ENCODE results near the gene XPO1.

DNA sequence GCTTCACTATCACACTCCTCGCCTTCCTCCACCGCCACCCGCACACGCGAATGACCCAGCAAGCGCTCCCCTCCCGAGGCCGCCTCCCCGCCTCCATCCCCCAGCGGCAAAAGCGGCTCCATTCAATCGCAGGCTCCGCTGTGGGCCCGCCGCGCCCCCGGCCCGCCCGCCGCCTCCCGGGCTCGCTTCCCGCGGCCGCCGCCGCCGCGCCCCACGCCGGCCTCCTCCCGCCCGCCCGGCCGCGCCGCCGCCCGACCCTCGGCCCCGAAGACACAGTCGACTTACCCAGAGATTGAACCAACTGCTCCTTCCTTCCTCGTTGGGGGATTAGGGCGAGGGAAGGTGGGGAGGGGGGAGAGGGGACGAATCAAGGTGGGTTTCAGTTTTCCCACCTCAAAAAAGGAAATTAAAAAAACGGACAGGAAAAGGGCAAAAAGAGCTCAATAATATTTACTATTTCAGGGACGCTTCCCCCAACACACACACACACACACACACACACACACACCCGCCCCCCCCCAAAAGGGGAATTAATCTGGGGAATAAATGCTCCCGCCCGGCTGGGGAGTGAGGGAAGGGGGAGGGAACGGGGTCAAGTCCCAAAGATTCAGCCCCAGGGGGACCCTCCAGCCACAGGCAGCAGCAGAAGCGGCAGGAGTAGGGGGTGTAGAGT lies 743 bp downstream of the XPO1 start:
- TF ChIP-seq NFYB (CRISPR knock-in tag; conservative IDR thresholded peaks at IDR 0.05; ENCODE audit: low read depth) (no peak), OVOL2 (CRISPR knock-in tag; IDR thresholded peaks at IDR 0.05; ENCODE audit: borderline replicate concordance) (no peak), ESRRA (CRISPR knock-in tag; IDR thresholded peaks at IDR 0.05; ENCODE audit: borderline replicate concordance) (no peak), FOXJ3 (CRISPR knock-in tag; IDR thresholded peaks at IDR 0.05; ENCODE audit: borderline replicate concordance) (no peak), MXD4 (CRISPR knock-in tag; IDR thresholded peaks at IDR 0.05; ENCODE audit: borderline replicate concordance) (no peak), TCF7 (CRISPR knock-in tag; IDR thresholded peaks at IDR 0.05; ENCODE audit: low read depth) (no peak), NR2C2 (CRISPR knock-in tag; IDR thresholded peaks at IDR 0.05) (no peak)
- TF ChIP-seq, protein P1, sequence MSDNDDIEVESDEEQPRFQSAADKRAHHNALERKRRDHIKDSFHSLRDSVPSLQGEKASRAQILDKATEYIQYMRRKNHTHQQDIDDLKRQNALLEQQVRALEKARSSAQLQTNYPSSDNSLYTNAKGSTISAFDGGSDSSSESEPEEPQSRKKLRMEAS (CRISPR knock-in tag; IDR thresholded peaks at IDR 0.05), result no peak
- TF ChIP-seq, protein P2, sequence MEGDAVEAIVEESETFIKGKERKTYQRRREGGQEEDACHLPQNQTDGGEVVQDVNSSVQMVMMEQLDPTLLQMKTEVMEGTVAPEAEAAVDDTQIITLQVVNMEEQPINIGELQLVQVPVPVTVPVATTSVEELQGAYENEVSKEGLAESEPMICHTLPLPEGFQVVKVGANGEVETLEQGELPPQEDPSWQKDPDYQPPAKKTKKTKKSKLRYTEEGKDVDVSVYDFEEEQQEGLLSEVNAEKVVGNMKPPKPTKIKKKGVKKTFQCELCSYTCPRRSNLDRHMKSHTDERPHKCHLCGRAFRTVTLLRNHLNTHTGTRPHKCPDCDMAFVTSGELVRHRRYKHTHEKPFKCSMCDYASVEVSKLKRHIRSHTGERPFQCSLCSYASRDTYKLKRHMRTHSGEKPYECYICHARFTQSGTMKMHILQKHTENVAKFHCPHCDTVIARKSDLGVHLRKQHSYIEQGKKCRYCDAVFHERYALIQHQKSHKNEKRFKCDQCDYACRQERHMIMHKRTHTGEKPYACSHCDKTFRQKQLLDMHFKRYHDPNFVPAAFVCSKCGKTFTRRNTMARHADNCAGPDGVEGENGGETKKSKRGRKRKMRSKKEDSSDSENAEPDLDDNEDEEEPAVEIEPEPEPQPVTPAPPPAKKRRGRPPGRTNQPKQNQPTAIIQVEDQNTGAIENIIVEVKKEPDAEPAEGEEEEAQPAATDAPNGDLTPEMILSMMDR (IDR thresholded peaks at IDR 0.05), result no peak
- TF ChIP-seq, protein P3, sequence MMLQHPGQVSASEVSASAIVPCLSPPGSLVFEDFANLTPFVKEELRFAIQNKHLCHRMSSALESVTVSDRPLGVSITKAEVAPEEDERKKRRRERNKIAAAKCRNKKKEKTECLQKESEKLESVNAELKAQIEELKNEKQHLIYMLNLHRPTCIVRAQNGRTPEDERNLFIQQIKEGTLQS (CRISPR knock-in tag; conservative IDR thresholded peaks at IDR 0.05), result no peak
- TF ChIP-seq, protein P4, sequence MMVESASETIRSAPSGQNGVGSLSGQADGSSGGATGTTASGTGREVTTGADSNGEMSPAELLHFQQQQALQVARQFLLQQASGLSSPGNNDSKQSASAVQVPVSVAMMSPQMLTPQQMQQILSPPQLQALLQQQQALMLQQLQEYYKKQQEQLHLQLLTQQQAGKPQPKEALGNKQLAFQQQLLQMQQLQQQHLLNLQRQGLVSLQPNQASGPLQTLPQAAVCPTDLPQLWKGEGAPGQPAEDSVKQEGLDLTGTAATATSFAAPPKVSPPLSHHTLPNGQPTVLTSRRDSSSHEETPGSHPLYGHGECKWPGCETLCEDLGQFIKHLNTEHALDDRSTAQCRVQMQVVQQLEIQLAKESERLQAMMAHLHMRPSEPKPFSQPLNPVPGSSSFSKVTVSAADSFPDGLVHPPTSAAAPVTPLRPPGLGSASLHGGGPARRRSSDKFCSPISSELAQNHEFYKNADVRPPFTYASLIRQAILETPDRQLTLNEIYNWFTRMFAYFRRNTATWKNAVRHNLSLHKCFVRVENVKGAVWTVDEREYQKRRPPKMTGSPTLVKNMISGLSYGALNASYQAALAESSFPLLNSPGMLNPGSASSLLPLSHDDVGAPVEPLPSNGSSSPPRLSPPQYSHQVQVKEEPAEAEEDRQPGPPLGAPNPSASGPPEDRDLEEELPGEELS (CRISPR knock-in tag; IDR thresholded peaks at IDR 0.05), result no peak
- TF ChIP-seq, protein P5, sequence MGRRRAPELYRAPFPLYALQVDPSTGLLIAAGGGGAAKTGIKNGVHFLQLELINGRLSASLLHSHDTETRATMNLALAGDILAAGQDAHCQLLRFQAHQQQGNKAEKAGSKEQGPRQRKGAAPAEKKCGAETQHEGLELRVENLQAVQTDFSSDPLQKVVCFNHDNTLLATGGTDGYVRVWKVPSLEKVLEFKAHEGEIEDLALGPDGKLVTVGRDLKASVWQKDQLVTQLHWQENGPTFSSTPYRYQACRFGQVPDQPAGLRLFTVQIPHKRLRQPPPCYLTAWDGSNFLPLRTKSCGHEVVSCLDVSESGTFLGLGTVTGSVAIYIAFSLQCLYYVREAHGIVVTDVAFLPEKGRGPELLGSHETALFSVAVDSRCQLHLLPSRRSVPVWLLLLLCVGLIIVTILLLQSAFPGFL (CRISPR knock-in tag; IDR thresholded peaks at IDR 0.05; ENCODE audit: borderline replicate concordance), result no peak
